Lung (tissue), 12 donors: ENCODE data around the gene PDAP1. TPM values are rescaled to one million over a fixed set of nuclear protein-coding genes. Genes with fewer than 3 reads are reported as not detected.

Experiments used
- ATAC-seq: fragments of 200-7000 bp; cut with Tn5 transposase; one replicate; pipeline ENCODE4 v1.9.1; 2020; ENCODE audit warnings: moderate number of reproducible peaks; ENCODE audit not compliant: insufficient read depth, low FRiP score
- DNase-seq, 3 donors: peaks; one replicate each; pipeline ENCODE4 v3.0.0-alpha.2; 2013 to 2017
- H3K27ac ChIP-seq, 2 donors: one replicate each; pipeline ENCODE4 v1.5.1; 2013; ENCODE audit warnings: mild to moderate bottlenecking in 2 of 2, moderate library complexity in 2 of 2, control low read depth in 1 of 2, inconsistent platforms in 1 of 2, low read depth in 1 of 2, low read length in 1 of 2
- H3K27me3 ChIP-seq, 3 donors: one replicate each; pipeline ENCODE4 v1.5.1; 2013; ENCODE audit warnings: low read length in 2 of 3; ENCODE audit not compliant: control insufficient read depth in 3 of 3, insufficient read depth in 3 of 3
- H3K36me3 ChIP-seq, 4 donors: one replicate each; pipeline ENCODE4 v1.5.1; 2013; ENCODE audit warnings: low read length in 4 of 4, mild to moderate bottlenecking in 1 of 4, moderate library complexity in 1 of 4; ENCODE audit not compliant: control insufficient read depth in 4 of 4, insufficient read depth in 4 of 4
- H3K4me1 ChIP-seq, 5 donors: one replicate each; pipeline ENCODE4 v1.5.1; 2013; ENCODE audit warnings: low read length in 5 of 5, mild to moderate bottlenecking in 2 of 5, moderate library complexity in 1 of 5; ENCODE audit not compliant: control insufficient read depth in 5 of 5, insufficient read depth in 5 of 5
- H3K4me3 ChIP-seq: one replicate; pipeline ENCODE4 v1.5.1; 2013; ENCODE audit warnings: mild to moderate bottlenecking, control low read depth, moderate library complexity
- H3K9ac ChIP-seq, 2 donors: one replicate each; pipeline ENCODE4 v1.5.1; 2013; ENCODE audit warnings: low read length in 2 of 2, control low read depth in 1 of 2; ENCODE audit not compliant: insufficient read depth in 1 of 2
- H3K9me3 ChIP-seq, 4 donors: one replicate each; pipeline ENCODE4 v1.5.1; 2013; ENCODE audit warnings: low read length in 3 of 4, mild to moderate bottlenecking in 1 of 4, moderate library complexity in 1 of 4; ENCODE audit not compliant: control insufficient read depth in 4 of 4, insufficient read depth in 3 of 4
- WGBS, 2 donors: extraction: QIAGEN DNeasy Blood & Tissue Kit; methylation state at CpG; one replicate each; pipeline ENCODE4 v1.1.7; 2013; 5-methylcytosine and 5-hydroxymethylcytosine counted together
- polyA plus RNA-seq, 2 donors: library from polyadenylated mRNA; stranded (reverse); fragments of 200-250 nt; gene quantifications; one replicate each; pipeline ENCODE4 v1.2.1, GENCODE V29; 2013
- total RNA-seq, 2 donors: library from RNA; depleted of rRNA in 1 of 2; stranded (reverse); fragments of >200 nt in 1 of 2; gene quantifications; one replicate each; pipeline ENCODE4 v1.2.1, GENCODE V29; 2014 to 2021
- TF ChIP-seq, protein P1 (sequence below): IDR thresholded peaks from 2 replicates; pipeline ENCODE4 v1.5.1; 2012; ENCODE audit warnings: mild to moderate bottlenecking; ENCODE audit errors: control extremely low read depth, extremely low read depth
- donor health status: control.
- donor health status: control.
- donor health status: Bipolar disorder and iron deficiency.
- donor health status: healthy.
- donor health status: DM: yes; HTN: yes; CAD: no.

The PDAP1 gene
- total and polyA plus RNA-seq, 4 donors, result 20.5 to 191 (median 113) TPM

DNA sequence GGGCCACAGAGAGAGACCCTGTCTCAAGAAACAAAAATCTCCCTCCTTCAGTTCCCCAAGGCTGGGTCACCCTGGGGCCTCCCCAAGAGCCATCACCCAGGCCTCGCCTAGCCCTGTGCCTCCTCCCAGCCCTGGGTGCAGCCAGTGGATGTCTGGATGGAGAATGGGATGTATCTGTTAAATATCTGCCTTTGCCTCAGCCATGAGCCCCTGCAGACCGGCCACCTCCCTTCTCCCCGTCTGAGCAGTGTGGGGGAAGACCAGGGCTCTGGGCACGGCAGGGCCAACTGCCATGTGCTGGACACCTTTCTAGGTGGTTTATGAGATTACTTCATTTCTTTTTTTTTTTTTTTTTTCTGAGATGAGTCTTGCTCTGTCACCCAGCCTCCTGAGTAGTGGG is 23.9 kb downstream of the PDAP1 start:
- Histone ChIP-seq H3K36me3 (peaks cover 0 to 49% (median under 1%) of the 10 kb centered on the region in 4 donors), H3K27me3 (no peaks in the 10 kb centered on the region), H3K4me3 (no peak overlapping the region), H3K9me3 (no peaks in the 10 kb centered on the region), H3K27ac (no peak overlapping the region), H3K4me1 (peaks cover 0 to 19% (median 0%) of the 10 kb centered on the region in 5 donors), H3K9ac (no peak overlapping the region)
- ATAC-seq, result no peak
- WGBS, 2 donors, result 77 to 89% methylated on average over 4 of the region's 4 CpGs
- DNase-seq, result no peak
- TF ChIP-seq, protein P1, sequence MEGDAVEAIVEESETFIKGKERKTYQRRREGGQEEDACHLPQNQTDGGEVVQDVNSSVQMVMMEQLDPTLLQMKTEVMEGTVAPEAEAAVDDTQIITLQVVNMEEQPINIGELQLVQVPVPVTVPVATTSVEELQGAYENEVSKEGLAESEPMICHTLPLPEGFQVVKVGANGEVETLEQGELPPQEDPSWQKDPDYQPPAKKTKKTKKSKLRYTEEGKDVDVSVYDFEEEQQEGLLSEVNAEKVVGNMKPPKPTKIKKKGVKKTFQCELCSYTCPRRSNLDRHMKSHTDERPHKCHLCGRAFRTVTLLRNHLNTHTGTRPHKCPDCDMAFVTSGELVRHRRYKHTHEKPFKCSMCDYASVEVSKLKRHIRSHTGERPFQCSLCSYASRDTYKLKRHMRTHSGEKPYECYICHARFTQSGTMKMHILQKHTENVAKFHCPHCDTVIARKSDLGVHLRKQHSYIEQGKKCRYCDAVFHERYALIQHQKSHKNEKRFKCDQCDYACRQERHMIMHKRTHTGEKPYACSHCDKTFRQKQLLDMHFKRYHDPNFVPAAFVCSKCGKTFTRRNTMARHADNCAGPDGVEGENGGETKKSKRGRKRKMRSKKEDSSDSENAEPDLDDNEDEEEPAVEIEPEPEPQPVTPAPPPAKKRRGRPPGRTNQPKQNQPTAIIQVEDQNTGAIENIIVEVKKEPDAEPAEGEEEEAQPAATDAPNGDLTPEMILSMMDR, result no peak

DNA sequence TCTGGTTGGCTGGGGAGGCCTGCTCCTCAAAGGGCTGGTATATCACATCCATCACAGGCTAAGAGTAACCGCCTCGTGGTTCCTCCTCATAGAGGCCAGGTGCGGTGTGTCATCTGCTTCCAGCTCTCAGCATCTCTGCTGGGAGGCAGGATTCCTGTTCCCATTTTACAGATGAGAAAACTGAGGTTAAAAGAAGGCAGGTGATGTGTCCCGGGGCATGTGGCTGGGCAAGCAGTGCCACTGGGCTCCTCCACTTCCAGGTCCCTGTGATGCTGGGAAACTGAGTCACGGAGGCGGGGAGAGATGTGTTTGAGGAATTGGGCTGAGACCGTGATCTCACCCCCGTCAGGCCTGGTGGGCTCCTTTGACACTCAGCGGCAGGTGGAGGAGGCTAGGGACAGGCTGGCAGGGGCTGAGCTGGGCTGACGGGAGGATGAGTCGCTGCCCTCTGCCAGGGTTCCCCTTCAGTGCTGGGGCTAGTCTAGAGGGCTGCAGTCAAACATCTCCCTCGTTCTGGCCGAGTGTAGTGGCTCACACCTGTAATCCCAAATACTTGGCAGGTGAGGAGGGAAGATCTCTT is 24.5 kb downstream of the PDAP1 start:
- peaks cover 0 to 47% (median under 1%) of the 10 kb centered on the region in 4 donors for H3K36me3 ChIP-seq
- no peak overlapping the region for H3K4me3 ChIP-seq
- WGBS, 2 donors, result 91% methylated on average over 13 of the region's 13 CpGs
- no peak overlapping the region for H3K9ac ChIP-seq
- H3K27ac ChIP-seq, result no peak overlapping the region
- ATAC-seq (no peak), DNase-seq (no peak)
- H3K4me1 ChIP-seq, result peaks cover 0 to 19% (median 5%) of the 10 kb centered on the region in 5 donors
- TF ChIP-seq, protein P1, result no peak
- no peaks in the 10 kb centered on the region for H3K27me3 ChIP-seq
- no peaks in the 10 kb centered on the region for H3K9me3 ChIP-seq

DNA sequence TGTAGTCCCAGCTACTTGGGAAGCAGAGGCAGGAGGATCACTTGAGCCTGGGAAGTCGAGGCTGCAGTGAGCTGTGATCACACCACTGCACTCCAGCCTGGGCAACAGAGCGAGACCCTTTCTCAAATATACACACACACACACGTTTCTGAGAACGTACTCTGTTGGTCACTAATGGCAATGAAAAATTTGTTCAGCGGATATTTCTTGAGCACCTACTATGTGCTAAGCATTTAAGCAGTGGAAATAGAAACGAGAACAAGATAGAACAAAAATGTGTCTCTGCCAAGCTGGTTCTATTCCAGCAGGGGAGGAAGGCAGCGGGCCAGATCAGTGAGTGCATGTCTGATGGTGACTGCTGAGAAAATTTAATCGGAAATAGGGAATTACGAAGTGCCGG is 25.2 kb downstream of the PDAP1 start:
- ATAC-seq, result no peak
- Histone ChIP-seq H3K36me3 (peaks cover 0 to 43% (median under 1%) of the 10 kb centered on the region in 4 donors), H3K4me1 (peaks cover 0 to 19% (median 5%) of the 10 kb centered on the region in 5 donors), H3K4me3 (no peak overlapping the region), H3K9ac (no peak overlapping the region), H3K9me3 (no peaks in the 10 kb centered on the region), H3K27me3 (no peaks in the 10 kb centered on the region), H3K27ac (no peak overlapping the region)
- TF ChIP-seq, protein P1, result no peak
- 94 to 95% methylated on average over 10 of the region's 10 CpGs for WGBS, 2 donors
- no peak for DNase-seq

DNA sequence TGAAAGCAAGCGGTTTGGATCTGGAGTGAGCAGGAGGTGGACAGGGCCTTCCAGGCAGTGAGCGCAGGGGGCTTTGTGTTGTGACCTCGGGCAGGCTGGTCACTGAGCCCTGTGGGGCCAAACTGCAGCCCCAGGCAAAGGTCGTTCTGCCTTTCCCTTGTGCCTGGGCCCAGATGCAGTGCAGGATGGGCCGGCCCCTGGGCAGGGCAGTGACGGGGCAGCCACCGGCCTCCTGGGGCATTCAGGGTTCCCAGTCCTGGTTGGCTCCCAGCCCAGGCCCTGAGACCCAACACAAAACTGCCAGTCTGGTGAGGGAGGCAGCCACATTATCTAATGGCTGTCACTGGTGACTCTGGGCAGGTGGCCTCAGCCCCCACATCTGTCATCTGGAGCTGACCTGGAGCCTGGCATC is 26.7 kb downstream of the PDAP1 start:
- DNase-seq, result no peak
- Histone ChIP-seq H3K9ac (no peak overlapping the region), H3K4me1 (peaks cover 0 to 21% (median 5%) of the 10 kb centered on the region in 5 donors), H3K9me3 (no peaks in the 10 kb centered on the region), H3K4me3 (no peak overlapping the region), H3K27me3 (no peaks in the 10 kb centered on the region), H3K27ac (no peak overlapping the region), H3K36me3 (peaks cover 0 to 36% (median 0%) of the 10 kb centered on the region in 4 donors)
- WGBS, 2 donors, result 76 to 87% methylated on average over 7 of the region's 7 CpGs
- ATAC-seq, result no peak
- TF ChIP-seq, protein P1, result no peak
